Measurements from ENCODE around the gene TRIOBP. TPM values are rescaled to one million over a fixed set of nuclear protein-coding genes. Genes with fewer than 3 reads are reported as not detected.

The TRIOBP gene
- total and polyA plus RNA-seq, 2 of the 13 experiments (the other 11 are each of a cell fraction or from before 2014, with no cell fraction given) = 6.1 to 15.4 TPM

- TF ChIP-seq ZNF337 (CRISPR knock-in tag; IDR thresholded peaks at IDR 0.05; ENCODE audit: borderline replicate concordance, low read depth) (0 out of 2 replicates have a peak, but pooled peaks have one; percentile 35), HIC2 (CRISPR knock-in tag; IDR thresholded peaks at IDR 0.05; ENCODE audit: low read depth) (no peak), ZNF678 (CRISPR knock-in tag; IDR thresholded peaks at IDR 0.05) (peak; percentile 70; the same call in 1 of the 2 replicates), PATZ1 (CRISPR knock-in tag; IDR thresholded peaks at IDR 0.05) (peak; percentile 37; the same call in 1 of the 2 replicates), ZNF629 (CRISPR knock-in tag; conservative IDR thresholded peaks at IDR 0.05) (peak; percentile 93), ZNF614 (CRISPR knock-in tag; IDR thresholded peaks at IDR 0.05; ENCODE audit: borderline replicate concordance) (peak; percentile 62; the same call in 1 of the 2 replicates), ZMAT3 (CRISPR knock-in tag; conservative IDR thresholded peaks at IDR 0.05) (0 out of 2 replicates have a peak, but pooled peaks have one; percentile 30), ZNF660 (CRISPR knock-in tag; IDR thresholded peaks at IDR 0.05; ENCODE audit: borderline replicate concordance, low read depth) (no peak), EHMT2 (IDR thresholded peaks at IDR 0.05; ENCODE audit: borderline replicate concordance, low read depth, low read length) (peak; percentile 30; the same call in 1 of the 2 replicates), ATF3 (CRISPR knock-in tag; IDR thresholded peaks at IDR 0.05) (no peak), ZNF841 (CRISPR knock-in tag; IDR thresholded peaks at IDR 0.05; ENCODE audit: borderline replicate concordance) (no peak), KDM2A (CRISPR knock-in tag; IDR thresholded peaks at IDR 0.05; ENCODE audit: borderline replicate concordance, low read depth) (no peak; the same call in 1 of the 2 replicates), ZNF781 (CRISPR knock-in tag; IDR thresholded peaks at IDR 0.05; ENCODE audit: borderline replicate concordance, not compliant biosample characterization) (no peak), ZFP82 (CRISPR knock-in tag; IDR thresholded peaks at IDR 0.05; ENCODE audit: borderline replicate concordance) (no peak), JUNB (CRISPR knock-in tag; IDR thresholded peaks at IDR 0.05; ENCODE audit: borderline replicate concordance) (no peak), SOX13 (IDR thresholded peaks at IDR 0.05) (no peak), SOX13 (CRISPR knock-in tag; conservative IDR thresholded peaks at IDR 0.05 in 1 of 2, IDR thresholded peaks at IDR 0.05 in 1 of 2) (peak in 1 of 2 experiments; percentile 82; a peak in 2 of 4 replicates), LCORL (IDR thresholded peaks at IDR 0.05) (peak; percentile 52), LCORL (CRISPR knock-in tag; IDR thresholded peaks at IDR 0.05) (no peak; the same call in 1 of the 2 replicates), ZBTB20 (CRISPR knock-in tag; IDR thresholded peaks at IDR 0.05; ENCODE audit: borderline replicate concordance, low read depth) (no peak), NCOA2 (CRISPR knock-in tag; IDR thresholded peaks at IDR 0.05) (peak; percentile 44; the same call in 1 of the 2 replicates), ZZZ3 (CRISPR knock-in tag; IDR thresholded peaks at IDR 0.05; ENCODE audit: borderline replicate concordance) (peak; percentile 69; the same call in 1 of the 2 replicates), ZNF207 (IDR thresholded peaks at IDR 0.05; ENCODE audit: borderline replicate concordance) (no peak), FOXA3 (CRISPR knock-in tag; IDR thresholded peaks at IDR 0.05) (peak; percentile 94), MED1 (CRISPR knock-in tag; IDR thresholded peaks at IDR 0.05) (peak; percentile 84)
Measured at GRCh38 chr22:37731804-37732471, 35.1 kb downstream of the TRIOBP start (continued).
